GM23248 (cell line): ENCODE results near the gene F10.
"Not testable (repeated sequence)": the region's sequence is repeated elsewhere in the genome, so short reads cannot be mapped to it uniquely, and the experiment has no call there.

Experiments used
- EZH2 ChIP-seq: fragments of 200-600 bp; sonication (generic); IDR thresholded peaks from 2 replicates; pipeline ENCODE4 v1.6.1; 2018; ENCODE audit warnings: antibody characterized with exemption, mild to moderate bottlenecking; ENCODE audit not compliant: insufficient read depth, poor library complexity, severe bottlenecking
- EZH2phosphoT487 ChIP-seq: fragments of 200-600 bp; sonication (generic); IDR thresholded peaks from 2 replicates; pipeline ENCODE4 v1.6.1; 2018; ENCODE audit warnings: antibody characterized with exemption, moderate library complexity, mild to moderate bottlenecking, low read depth; ENCODE audit not compliant: insufficient read depth

- TF ChIP-seq EZH2phosphoT487, EZH2: not testable (repeated sequence)
Measured at GRCh38 chr13:113102302-113102701, 20.3 kb upstream of the F10 start.
